GM18499 (cell line): ENCODE data around the gene PI16.
A peak's percentile ranks its signal among the peaks of the same experiment; 100 is the strongest.

Experiments
- ATAC-seq: cut with Tn5 transposase; IDR thresholded peaks from one replicate; pipeline ENCODE4 v1.9.1; 2021; ENCODE audit warnings: moderate number of reproducible peaks; ENCODE audit not compliant: insufficient read depth, unreplicated experiment

PI16 gene

GRCh38 chr6:36970892-36971842, 16.6 kb downstream of the PI16 start:
- ATAC-seq: no peak

- ATAC-seq: no peak
Measured at GRCh38 chr6:36971921-36972673, 17.6 kb downstream of the PI16 start.

- no peak for ATAC-seq
Measured at GRCh38 chr6:36973190-36973589, 18.7 kb downstream of the PI16 start.

GRCh38 chr6:36973647-36974046, 19.1 kb downstream of the PI16 start:
- ATAC-seq: no peak

GRCh38 chr6:36975231-36976006, 20.9 kb downstream of the PI16 start:
- ATAC-seq: no peak

- no peak for ATAC-seq
Measured at GRCh38 chr6:36976007-36976264, 21.4 kb downstream of the PI16 start.

GRCh38 chr6:36976509-36976908, 22.0 kb downstream of the PI16 start:
- ATAC-seq: no peak

- no peak for ATAC-seq
Measured at GRCh38 chr6:36976931-36977330, 22.4 kb downstream of the PI16 start.

GRCh38 chr6:36977470-36977941, 23.0 kb downstream of the PI16 start:
- no peak for ATAC-seq

GRCh38 chr6:36978421-36979346, 24.1 kb downstream of the PI16 start:
- ATAC-seq: no peak

- no peak for ATAC-seq
Measured at GRCh38 chr6:36979347-36979742, 24.8 kb downstream of the PI16 start.

- ATAC-seq: no peak
Measured at GRCh38 chr6:36980129-36980528, 25.6 kb downstream of the PI16 start.

- ATAC-seq: no peak
Measured at GRCh38 chr6:36980876-36981619, 26.5 kb downstream of the PI16 start.

- ATAC-seq: no peak
Measured at GRCh38 chr6:36983538-36983937, 29.0 kb downstream of the PI16 start.

- no peak for ATAC-seq
Measured at GRCh38 chr6:36984581-36985416, 30.3 kb downstream of the PI16 start.

GRCh38 chr6:36985417-36985807, 30.9 kb downstream of the PI16 start:
- ATAC-seq: no peak

GRCh38 chr6:36985808-36986703, 31.5 kb downstream of the PI16 start, which contains the start of gene MTCH1:
Gene MTCH1, minus strand, starts transcription at chr6:36986196. Its CDS starts 23 bp downstream, at chr6:36986173.
- peak; percentile 51 for ATAC-seq
